Effector CD4-positive, alpha-beta T cell (primary cell): ENCODE results near the gene NFIL3.
A peak's percentile ranks its signal among the peaks of the same experiment; 100 is the strongest.
"Not testable (repeated sequence)": the region's sequence is repeated elsewhere in the genome, so short reads cannot be mapped to it uniquely, and the experiment has no call there.

ENCODE experiments used
- DNase-seq: peaks from one replicate; pipeline ENCODE4 v3.0.0-alpha.2; 2020
- total RNA-seq: gene quantifications from one replicate; lab custom pipeline; 2026; lab: John Stamatoyannopoulos, UW

Gene NFIL3, protein sequence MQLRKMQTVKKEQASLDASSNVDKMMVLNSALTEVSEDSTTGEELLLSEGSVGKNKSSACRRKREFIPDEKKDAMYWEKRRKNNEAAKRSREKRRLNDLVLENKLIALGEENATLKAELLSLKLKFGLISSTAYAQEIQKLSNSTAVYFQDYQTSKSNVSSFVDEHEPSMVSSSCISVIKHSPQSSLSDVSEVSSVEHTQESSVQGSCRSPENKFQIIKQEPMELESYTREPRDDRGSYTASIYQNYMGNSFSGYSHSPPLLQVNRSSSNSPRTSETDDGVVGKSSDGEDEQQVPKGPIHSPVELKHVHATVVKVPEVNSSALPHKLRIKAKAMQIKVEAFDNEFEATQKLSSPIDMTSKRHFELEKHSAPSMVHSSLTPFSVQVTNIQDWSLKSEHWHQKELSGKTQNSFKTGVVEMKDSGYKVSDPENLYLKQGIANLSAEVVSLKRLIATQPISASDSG
- 23.3 reads per million, percentile 50 among the genes with 10 or more reads in this experiment for total RNA-seq

DNA sequence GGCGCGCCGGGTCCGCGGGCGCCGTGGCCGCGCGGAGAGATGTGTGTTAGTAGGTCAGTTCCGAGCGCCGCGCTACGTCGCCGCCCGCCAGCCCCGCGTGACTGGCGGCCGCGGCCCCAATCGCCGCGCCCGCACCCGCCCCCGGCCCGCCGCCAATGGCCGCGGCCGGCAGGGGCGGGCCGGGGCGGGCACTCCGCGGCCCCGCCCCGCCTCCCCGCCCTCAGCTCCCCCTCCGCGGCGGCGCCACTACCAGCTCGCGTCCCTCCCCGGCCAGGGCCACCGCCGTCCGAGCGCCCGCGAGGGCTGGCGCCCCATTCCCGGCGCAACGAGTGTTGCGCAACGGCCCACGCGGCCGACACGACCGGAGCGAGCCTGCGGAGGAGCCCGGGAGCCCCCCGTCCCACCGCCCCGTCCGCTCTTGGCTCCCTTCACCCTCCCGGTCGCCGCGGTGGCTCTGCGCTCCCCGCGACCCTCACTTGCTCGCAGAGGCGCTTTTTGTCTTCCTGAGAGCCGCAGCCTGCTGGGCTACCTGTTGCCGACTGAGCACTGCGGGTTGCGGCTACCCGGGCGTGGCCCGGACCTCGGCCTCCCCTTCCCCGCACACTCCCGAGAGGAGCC is at the start of gene NFIL3:
TSS of gene NFIL3 (minus strand) at position 48 of the 618 bp plus-strand sequence. CDS start 13,098 bp downstream, outside the sequence.
- peak; percentile 39 for DNase-seq

DNA sequence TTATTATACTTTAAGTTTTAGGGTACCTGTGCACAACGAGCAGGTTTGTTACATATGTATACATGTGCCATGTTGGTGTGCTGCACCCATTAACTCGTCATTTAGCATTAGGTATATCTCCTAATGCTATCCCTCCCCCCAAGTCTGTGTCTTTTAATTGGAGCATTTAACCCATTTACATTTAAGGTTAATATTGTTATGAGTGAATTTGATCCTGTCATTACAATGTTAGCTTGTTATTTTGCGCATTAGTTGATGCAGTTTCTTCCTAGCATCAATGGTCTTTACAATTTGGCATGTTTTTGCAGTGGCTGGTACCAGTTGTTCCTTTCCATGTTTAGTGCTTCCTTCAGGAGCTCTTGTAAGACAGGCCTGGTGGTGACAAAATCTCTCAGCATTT is 47.9 kb upstream of the NFIL3 start:
- DNase-seq: not testable (repeated sequence)

DNA sequence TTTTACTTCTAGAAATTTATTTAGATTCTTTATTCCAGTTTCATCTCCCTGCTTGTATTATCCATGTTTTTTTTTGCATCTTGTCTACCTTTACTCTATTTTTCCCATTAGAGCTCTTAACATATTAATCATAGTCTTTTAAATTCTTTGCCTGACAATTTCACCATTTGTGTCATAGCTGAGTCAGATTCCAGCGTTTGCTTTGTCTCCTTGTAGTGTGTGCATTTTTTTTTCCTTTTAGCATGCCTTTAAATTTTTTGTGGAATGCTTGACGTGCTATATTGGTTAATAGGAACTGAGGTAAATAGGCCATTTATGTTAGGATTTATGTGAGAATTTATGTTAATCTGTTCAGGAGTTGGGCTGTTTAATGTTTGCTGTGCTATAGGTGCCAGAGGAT is 41.8 kb upstream of the NFIL3 start:
- no peak for DNase-seq

DNA sequence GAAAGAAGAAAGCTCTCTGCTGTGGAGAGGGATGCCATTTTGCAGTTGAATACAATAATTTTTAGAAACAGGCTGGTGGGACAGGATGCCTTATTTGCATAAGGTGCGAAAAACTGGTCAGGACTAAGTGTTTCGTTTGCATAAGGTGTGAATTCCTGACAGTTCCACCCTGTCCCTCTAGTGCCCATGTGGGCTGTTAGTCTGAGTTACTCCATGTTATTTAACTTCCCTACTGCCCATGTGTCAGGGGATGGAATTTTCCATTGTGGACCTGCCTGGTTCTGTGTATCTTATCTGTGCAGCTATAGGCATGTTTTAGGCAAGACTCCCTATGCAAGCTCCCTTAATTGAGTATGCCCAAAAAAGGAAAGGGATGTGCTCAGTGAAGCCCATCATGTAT is 35.3 kb upstream of the NFIL3 start:
- DNase-seq: no peak

DNA sequence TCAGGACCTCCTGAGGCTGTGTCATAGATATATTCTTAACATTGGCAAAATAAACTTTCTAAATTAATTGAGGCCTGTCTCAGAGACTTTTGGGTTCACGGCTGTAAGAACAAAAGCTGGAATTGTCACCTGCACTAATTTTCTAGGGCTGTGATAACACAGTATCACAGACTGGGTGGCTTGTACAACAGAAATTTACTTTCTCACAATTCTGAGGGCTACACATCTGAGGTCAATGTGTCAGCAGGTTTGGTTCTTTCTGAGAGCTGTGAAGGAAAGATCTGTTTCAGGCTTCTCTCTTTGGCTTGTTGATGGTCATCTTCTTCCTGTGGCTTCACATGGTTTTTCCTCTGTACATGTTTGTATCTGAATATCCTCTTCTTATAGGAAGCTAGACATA is 29.2 kb upstream of the NFIL3 start:
- no peak for DNase-seq

DNA sequence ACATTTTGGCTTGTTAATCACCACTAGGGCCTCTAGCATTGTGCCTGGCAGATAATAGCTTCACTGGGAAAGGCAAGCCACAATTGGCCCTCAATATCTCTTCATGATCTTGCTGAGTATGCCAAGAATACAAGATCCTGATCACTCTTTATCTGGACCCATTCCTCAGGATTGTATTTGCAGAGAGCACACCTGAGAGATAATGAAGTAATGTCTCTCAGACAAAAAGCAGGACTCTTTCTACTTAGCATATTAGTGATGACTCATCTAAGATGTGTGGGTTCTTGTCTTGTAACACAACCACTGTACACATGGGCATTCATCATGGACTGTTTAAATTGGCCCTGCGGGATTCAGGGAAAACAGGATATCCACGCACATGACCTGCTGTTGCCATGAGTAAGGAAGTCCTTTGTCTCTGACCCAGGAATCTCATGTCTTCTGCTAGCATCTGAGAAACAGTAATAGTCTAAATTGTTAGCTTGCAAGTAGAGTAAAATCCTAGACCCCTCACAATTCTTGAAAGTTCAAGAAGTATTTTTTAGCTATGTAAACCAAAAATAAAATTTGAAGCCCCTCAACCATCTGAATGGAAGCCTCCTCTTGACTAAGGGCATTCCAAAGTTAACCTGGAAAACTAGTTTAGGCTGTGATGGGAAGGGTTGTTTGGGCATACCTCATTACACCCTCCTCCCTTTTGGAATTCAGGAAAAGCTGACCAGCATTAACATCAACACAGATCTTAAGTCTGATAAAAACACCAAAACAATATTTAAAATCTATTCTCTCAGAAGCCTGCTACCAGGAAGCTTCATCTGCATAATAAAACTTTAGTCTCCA is 28.0 kb upstream of the NFIL3 start:
- no peak for DNase-seq

DNA sequence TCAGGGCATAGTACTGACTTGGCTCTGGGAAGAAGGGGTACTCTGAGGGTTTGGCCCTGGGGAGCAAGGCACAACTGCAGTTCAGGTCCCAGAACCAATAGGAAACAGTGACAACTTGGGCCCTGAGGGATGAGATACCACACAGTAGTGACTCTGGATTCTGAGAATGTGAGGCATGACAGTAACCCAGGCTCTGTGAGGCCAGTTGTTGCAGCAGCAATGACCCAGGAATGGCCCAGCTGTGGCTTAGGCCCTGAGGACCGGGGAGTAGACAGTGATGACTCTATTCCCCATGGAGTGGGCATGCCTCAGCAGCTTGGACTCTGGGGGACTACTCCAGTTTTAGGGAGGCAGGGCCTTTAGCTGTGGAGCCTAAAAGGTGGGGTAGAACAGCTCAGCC is 21.5 kb upstream of the NFIL3 start:
- DNase-seq: no peak

DNA sequence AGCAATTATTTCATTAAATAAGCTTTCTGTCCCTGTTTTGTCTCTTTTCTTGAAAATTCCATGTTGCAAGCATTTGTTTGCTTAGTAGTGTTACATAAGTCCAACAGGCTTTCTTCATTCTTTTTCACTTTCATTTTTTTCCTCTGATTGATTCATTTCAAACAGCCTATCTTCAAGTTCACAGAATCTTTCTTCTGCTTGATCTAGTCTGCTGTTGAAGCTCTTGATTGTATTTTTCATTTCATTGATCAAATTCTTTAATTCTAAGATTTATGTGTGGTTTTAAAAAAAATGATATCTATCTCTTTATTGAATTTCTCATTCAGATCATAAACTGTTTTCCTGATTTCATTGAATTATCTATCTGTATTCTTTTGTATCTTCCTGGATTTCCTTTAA is 20.4 kb upstream of the NFIL3 start:
- DNase-seq: no peak

DNA sequence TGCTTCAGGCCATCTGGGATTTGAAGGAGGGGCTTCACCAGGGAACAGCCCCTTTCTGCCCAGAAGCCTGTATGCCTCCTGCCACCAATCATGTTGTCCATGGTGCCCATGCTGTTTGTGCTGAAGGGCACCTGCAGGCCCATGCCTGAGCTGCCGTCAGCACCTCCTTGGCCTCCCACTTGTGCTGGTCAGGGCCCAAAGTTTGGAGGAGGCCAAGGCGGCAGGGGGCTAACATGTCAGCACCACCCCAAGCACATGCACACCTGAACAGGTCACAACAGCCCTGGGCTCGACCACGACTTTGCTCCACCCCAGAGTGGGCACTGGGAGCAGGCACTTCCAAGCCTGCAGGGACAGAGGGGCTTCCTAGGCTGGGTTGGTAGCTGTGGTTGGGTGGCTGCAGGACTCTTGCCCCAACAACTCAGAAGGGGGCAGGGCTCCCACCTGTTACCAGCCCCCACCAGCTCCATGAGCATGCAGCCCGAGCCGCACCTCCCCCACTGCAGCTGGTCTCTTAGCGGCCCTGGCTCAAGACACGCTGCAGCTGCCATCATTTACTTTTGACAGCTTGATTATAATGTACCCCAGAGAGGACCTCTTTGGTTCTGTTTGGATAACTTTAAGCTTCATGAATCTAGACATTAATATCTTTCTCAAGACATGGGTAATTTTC is 19.8 kb upstream of the NFIL3 start:
- DNase-seq: no peak

DNA sequence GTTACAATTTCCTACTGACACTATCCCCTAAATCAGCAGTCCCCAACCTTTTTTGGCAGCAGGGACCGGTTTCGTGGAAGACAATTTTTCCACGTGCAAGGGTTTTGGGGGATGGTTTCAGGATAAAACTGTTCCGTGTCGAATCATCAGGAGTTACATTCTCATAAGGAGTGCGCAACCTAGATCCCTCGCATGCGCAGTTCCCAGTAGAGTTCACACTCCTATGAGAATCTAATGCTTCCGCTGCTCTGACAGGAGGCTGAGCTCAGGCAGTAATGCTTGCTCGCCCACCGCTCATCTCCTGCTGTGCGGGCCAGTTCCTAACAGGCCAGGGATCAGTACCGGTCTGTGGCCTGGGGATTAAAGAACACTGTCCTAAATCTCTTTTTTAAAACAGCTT is 13.2 kb upstream of the NFIL3 start:
- no peak for DNase-seq

DNA sequence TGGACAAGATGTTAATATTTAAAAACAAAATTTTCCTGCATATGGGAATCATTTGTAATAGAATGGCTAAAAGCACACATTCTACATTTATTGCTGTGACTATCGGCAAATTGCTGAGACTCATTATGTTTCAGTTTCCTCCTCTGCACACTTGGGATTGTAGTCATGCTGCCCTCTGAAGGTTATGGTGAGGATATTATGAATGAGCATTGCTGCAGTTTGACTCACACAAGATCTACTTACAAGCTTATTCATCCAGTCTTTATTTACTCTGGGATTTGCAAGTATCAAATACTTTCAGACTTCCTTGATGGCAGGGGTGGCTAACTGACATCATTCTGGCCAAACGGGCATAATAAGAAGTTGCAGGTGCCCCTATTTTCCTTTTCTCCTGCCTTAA is 9.5 kb upstream of the NFIL3 start:
- DNase-seq: no peak

DNA sequence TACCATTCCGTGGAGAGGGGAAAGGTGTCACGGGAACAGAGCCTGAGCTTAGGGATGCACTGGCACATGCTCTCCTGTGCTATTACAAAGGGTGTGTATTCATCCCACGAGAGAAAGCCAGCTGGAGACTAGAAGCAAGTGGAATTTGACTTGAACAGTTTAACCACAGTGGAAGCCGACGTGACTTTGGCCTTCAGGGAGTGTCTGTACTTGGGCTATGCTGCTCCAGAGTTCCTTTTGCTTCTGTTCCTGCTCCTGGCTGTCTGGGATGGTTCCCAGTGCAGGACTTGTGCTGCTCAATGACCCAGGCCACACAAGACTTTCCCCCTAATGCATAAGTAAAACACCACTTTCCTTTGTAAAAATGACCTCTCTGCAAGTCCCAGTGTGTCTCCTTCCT is 7.9 kb upstream of the NFIL3 start:
- no peak for DNase-seq

DNA sequence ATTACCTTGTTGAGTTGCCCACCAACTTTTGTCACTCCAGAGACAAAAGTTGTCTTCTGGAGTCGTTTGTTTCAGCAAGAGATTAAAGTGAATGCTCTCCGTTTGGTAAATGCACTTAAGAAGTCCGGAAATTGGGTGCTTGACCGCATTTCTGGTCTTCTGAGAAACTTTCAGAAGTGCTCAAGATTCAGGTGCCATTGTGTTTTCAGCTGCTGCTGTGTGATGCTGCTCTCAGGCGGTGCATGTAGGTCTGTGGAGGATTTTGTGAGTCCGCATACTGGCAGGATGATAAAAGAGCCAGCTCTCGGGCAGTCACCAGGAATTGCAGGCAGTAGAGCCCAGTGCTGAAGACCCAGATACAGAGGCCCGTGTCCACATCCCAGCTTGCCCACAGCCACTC is 5.9 kb upstream of the NFIL3 start:
- no peak for DNase-seq

DNA sequence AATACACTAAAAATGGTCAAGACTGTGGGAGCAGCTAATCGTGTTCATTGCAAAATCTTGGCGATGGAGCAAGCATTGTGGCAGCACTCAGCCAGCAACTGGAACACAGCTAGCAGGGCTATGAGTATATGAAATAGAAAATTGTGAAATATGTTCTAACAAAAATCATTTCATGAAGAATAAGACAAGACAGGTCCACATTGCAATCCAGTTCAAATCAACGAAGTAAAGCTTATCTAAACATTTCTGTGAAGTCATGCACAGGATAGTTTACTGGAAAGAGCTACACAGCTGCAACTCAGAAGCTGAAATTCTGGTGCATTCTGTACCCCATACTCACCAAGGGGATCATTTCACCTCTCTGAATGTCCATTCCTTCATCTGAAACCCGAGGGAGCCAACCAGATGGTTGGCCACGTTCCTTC is 5.3 kb upstream of the NFIL3 start:
- DNase-seq: no peak

DNA sequence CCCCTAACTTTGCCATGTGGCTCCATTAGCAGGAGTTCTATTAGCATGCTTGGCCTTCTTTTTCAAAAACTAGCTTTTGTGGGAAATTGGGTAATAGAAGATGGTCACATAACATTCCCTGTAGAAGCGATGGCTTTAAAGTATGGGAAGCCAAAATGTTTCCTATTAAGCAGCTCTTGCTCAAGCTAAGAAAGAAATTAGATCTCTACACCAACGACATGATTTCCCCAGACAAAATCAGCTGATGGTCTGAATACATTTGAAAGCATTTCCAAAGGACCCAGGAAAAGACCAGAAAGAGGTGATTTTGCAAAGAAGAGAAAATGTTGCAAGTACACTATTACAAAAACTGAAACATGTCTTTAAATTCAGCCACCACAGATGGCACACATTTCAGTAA is 4.8 kb upstream of the NFIL3 start:
- no peak for DNase-seq

DNA sequence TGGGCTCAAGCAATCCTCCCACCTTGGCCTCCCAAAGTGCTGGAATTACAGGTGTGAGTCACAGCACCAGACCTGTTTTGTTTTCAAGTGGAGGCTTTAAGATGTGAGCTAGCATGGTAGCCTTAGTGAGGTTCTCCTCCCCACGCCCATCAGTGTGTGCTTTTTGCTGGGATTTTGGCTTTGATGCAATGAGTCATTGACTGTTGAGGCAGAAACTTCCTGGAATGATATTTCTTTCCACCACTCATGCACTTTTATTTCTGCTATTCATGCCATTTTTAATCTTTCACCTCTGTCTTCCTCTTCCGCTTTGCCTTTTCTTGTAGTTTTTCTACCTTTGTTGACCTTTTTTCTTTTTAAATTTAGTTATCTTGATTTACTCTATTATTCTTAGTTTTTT is 4.2 kb upstream of the NFIL3 start:
- no peak for DNase-seq

DNA sequence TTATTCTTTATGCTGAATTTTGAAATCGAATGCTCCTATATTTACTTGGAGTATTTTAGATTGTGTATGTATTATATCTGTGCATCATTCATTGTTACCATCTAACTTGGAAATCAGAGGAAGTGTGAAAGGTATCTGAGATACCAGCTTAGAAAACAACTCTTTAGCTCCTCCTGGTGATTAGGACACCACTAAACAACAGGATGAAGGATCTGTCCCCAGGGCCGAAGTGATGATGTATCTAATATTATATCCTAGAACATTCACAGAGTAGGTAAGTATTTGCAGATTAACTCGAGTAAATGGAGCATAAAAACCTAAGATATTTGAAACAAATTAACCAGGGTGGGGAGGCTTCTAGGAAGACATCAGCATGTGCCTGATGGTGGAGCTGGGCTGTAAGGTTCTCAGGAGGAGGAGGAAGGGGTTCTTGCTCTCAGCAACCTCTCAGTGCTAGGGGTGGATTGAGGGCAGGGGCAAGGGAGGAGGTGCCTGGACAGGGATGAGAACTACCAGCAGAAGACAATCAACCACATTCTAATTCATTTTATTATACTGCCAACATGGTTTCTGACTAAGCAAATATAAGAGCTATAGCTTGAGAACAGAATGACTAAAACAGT is 2.6 kb upstream of the NFIL3 start:
- no peak for DNase-seq

DNA sequence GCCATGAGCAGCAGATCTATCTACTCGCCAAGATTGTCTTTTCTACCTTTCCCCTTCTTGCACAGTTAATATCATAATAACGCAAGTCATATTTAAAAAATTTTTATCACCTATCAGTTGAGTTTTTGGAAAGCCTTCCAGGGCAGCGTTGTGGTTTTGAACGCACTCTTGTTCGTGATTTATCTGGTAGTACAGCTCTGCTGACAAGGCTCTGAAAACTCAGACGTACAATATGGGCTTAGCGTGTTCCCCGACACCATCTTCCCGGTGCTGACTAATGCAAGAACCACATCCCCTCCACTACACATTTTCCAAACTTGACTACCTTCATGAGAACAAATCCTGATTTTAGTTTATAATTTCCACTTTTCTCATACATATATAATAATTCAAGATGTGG is 1.6 kb upstream of the NFIL3 start:
- DNase-seq: no peak

DNA sequence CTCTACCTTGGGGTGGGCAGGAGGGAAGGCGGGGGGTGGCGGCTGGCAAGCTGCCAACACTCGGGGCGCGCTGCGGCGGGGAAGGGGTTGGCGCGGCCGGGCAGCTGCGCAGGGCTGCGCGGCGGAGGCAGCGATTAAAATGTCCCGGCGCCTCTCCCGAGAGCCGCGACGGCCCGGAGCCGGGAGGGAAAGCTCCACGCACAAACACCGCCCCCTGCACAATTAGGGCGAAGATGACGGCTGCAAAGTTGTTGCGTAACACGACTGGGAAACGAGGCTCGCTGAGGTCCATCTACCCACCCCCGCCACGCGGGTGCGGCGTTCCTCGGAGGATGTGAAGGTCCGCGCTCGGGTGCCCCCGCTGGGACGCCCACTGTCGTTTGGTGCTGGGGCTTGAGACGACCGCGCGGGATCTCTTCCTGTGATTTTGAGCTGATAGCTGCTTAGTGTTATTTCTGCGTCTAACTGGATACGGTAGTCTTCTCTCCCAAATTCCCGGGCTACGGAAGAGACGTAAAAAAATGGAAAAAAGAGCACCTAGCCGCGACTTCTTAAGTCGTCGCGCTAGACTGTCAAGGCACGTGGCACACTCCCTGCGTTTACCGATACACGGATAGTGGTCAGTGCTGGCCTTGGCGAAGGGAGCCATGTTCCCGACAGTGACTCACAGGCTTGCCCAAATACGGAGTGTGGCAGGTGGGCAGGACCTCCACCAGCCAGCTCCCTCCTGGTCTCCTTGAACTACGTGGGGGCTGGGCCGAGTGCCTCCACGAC is 958 bp upstream of the NFIL3 start:
- DNase-seq: peak; percentile 20

DNA sequence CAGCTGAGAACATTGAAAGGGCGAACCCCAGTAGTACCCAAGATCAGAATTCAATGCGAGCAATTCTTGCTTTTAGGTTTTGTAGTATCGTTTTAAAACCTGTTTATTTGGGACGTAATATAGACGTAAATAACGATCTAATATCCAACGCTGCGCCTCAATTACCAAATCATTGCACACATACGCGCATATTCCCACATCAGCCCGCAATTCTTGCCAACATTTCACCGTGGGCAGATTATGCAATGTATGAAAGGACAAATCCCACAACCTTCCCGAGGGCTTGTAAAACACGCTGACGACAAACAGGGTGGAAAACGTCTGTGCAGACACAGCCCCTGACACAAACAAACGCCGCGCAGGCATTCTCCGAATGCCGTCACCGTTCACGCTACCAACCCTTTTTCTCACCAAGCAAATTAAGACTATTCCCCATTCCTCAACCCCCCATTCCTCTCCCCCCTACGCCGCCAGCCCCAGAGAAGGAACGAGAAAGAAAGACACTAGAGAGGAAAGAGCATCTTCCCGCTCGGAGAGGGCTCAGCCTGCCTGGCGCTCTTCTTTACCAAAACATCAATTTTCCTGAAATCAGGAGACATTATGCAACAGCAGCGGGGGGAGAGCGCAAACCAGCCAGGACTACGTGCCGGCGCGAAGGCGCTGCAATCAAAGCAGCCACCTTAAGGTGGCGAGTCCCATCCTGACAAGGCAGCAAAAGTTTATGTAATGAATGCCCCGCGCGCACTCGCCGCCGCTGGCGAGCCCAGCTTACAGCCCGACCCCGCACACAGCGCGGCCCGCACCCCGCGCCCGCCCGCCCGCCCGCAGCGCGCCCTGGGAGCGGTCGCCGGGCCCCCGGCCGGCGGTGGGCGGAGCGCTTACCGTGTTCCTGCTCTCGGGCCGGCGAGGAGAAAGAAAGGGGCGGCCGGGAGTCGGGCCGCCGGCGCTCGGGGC is 597 bp downstream of the NFIL3 start:
- DNase-seq: peak; percentile 31
